ENCODE data around the gene NCKAP5. TPM values are rescaled to one million over a fixed set of nuclear protein-coding genes. Genes with fewer than 3 reads are reported as not detected.

NCKAP5 gene
- total RNA-seq, 3 donors from 2014 or later: 1.9 to 6.3 (median 2.3) TPM

DNA sequence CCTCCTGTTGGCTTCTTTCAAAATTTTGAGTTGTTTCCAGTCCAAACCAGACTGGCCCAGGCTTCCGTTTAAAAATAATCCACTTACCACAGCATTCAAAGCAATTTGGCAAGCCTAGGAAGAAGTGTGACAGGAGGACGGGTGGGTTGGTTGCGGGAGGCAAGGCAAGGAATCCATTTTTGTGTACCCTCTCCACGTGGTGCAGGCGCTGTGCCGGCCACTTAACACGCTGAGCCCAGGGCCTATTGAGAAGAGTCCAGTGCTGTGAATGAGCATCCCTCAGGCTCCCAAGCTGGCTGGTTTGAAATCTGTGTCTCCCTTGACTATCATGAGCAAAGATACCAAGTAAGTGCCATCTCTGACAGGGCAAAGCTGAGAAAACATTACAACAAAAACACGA is 160.9 kb downstream of the NCKAP5 start:
- TF ChIP-seq, protein P1, sequence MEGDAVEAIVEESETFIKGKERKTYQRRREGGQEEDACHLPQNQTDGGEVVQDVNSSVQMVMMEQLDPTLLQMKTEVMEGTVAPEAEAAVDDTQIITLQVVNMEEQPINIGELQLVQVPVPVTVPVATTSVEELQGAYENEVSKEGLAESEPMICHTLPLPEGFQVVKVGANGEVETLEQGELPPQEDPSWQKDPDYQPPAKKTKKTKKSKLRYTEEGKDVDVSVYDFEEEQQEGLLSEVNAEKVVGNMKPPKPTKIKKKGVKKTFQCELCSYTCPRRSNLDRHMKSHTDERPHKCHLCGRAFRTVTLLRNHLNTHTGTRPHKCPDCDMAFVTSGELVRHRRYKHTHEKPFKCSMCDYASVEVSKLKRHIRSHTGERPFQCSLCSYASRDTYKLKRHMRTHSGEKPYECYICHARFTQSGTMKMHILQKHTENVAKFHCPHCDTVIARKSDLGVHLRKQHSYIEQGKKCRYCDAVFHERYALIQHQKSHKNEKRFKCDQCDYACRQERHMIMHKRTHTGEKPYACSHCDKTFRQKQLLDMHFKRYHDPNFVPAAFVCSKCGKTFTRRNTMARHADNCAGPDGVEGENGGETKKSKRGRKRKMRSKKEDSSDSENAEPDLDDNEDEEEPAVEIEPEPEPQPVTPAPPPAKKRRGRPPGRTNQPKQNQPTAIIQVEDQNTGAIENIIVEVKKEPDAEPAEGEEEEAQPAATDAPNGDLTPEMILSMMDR (IDR thresholded peaks at IDR 0.05): no peak
- Histone ChIP-seq H3K36me3 (ENCODE audit: low read depth) (no peaks in the 10 kb centered on the region), H3K4me3 (no peak overlapping the region), H3K9me3 (no peaks in the 10 kb centered on the region), H3K4me1 (ENCODE audit: low read depth) (no peaks in the 10 kb centered on the region)
- ATAC-seq (no peak), DNase-seq (no peak)
- intact Hi-C loops (cut with DNase I, micrococcal nuclease): no loop called here

DNA sequence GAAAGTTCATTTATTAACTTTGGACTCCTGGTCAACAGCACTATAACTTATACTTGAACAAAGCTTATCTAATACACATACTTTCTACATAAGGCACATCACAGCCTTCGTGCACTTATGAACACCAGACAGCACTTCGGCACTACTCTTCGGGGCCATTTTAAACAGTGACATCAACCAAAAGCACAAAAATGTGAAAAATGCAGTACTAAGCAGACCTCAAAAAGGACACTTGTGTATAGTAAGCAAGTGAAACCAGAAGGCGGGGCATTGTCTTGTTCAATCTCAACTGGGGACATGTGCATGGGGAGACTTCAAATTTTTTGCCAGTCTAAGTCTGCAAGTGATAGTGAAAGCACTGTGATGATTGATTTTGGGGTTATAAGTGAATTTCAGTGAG is 163.0 kb downstream of the NCKAP5 start:
- intact Hi-C loops (cut with DNase I, micrococcal nuclease): no loop called here
- no peak for ATAC-seq
- H3K9me3 ChIP-seq: no peaks in the 10 kb centered on the region
- no peak overlapping the region for H3K4me3 ChIP-seq
- TF ChIP-seq, protein P1 (IDR thresholded peaks at IDR 0.05): no peak
- DNase-seq: no peak
- no peaks in the 10 kb centered on the region for H3K36me3 ChIP-seq (ENCODE audit: low read depth)
- no peaks in the 10 kb centered on the region for H3K4me1 ChIP-seq (ENCODE audit: low read depth)

DNA sequence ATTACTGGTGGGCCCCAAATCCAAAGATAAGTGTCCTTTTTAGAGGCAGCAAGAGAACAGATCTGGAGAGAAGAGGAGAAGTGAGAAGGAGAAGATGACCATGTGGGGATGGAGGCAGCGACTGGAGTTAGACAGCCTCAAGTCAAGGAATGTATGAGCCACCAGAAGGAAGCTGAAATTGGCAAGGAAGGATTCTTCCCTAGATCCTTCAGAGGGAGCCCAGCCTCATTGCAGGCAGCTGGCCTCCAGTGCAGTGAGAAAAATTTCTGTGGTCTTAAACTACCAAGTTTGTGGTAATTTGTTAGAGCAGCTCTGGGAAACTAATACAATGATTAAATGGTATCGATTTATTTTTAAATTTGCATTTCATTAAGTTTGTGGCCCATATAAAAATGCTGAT is 167.9 kb downstream of the NCKAP5 start:
- Histone ChIP-seq H3K36me3 (ENCODE audit: low read depth) (no peaks in the 10 kb centered on the region), H3K4me1 (ENCODE audit: low read depth) (no peaks in the 10 kb centered on the region), H3K9me3 (no peaks in the 10 kb centered on the region), H3K4me3 (no peak overlapping the region)
- ATAC-seq (no peak), DNase-seq (no peak)
- intact Hi-C loops (cut with DNase I, micrococcal nuclease): no loop called here
- TF ChIP-seq, protein P1 (IDR thresholded peaks at IDR 0.05): no peak

DNA sequence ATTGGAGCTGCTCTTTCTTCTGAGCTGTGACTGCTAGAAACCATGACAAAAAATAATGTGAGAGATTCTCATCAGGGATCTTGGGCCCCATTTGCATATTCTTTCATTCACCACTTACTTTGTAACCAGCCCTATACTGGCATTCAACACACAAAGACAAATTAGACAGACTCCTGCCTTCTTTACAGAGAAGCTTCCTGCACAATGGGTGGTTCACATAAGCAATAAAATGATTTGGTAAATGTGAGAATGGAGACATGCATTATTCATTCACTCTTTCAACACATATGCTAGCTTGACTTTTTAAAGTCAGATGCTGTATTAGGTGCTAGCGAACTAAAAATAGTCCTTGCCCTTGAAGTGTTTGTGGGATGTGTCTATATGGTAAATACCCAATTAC is 174.4 kb downstream of the NCKAP5 start:
- H3K36me3 ChIP-seq (ENCODE audit: low read depth): no peaks in the 10 kb centered on the region
- H3K4me1 ChIP-seq (ENCODE audit: low read depth): no peaks in the 10 kb centered on the region
- ATAC-seq: no peak
- no peaks in the 10 kb centered on the region for H3K9me3 ChIP-seq
- no peak for DNase-seq
- no peak overlapping the region for H3K4me3 ChIP-seq
- intact Hi-C loops (cut with DNase I, micrococcal nuclease): no loop called here
- TF ChIP-seq, protein P1 (IDR thresholded peaks at IDR 0.05): no peak

DNA sequence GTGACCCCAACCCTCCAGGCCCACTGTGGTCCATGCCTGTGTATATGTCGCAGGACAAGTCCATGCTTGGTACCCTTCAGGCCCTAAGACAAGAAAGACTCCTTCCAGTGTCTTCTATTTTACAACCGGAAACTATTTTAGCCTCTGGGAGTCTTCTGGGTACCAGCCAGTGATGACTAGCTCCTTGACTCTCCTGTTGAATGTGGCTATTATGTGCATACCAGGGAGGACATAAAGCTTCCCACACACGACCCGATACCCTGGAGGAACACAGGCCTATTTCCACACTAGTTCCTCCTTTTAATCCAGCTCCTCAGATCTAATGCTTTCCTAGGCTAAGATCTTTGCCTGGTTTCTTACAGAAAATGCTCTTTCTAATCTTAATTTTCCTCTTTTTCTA is 178.1 kb downstream of the NCKAP5 start:
- ATAC-seq (no peak), DNase-seq (no peak)
- H3K36me3 ChIP-seq (ENCODE audit: low read depth): no peaks in the 10 kb centered on the region
- no peaks in the 10 kb centered on the region for H3K4me1 ChIP-seq (ENCODE audit: low read depth)
- TF ChIP-seq, protein P1 (IDR thresholded peaks at IDR 0.05): no peak
- peaks cover 4% of the 10 kb centered on the region for H3K9me3 ChIP-seq
- H3K4me3 ChIP-seq: no peak overlapping the region
- intact Hi-C loops (cut with DNase I, micrococcal nuclease): no loop called here

DNA sequence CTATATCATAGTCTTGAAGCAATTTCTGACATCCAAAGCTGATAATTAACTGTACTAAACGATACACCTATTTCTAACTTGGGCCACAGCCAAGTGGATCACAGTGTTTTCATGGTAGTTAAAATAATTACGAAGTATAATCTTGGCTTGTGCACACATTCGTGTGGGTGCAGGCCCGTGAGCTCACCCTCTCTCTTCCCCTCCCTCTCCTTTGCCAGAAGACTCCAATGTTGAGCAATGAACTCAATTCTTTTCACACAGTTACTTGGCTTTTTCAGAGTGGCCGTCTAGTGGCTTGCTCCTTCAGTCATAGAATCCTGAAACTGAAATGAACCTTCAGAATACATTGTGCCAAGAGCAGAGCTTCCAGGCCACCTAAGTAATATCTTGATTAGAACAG is 178.7 kb downstream of the NCKAP5 start:
- Histone ChIP-seq H3K4me3 (no peak overlapping the region), H3K4me1 (ENCODE audit: low read depth) (no peaks in the 10 kb centered on the region), H3K36me3 (ENCODE audit: low read depth) (no peaks in the 10 kb centered on the region), H3K9me3 (peaks cover 4% of the 10 kb centered on the region)
- peak in 1 of 3 donors; percentile 2 for DNase-seq
- ATAC-seq: no peak
- intact Hi-C loops (cut with DNase I, micrococcal nuclease): no loop called here
- TF ChIP-seq, protein P1 (IDR thresholded peaks at IDR 0.05): no peak
